Neural cell (in vitro differentiated cells): ENCODE measurements around the gene CD163.

ENCODE experiments used
- CTCF ChIP-seq: fragments of 450-650 bp; IDR thresholded peaks from 2 replicates; pipeline ENCODE4 v1.5.1; 2014; ENCODE audit warnings: antibody characterized with exemption, mild to moderate bottlenecking, moderate library complexity; ENCODE audit not compliant: poor library complexity, severe bottlenecking
- EZH2 ChIP-seq: fragments of 200-600, 300-800 bp; shearing (Covaris generic), sonication (generic); IDR thresholded peaks from 2 replicates; pipeline ENCODE4 v1.6.1; 2014; ENCODE audit warnings: antibody characterized with exemption, low read length, borderline replicate concordance, mild to moderate bottlenecking; ENCODE audit not compliant: insufficient read depth, poor library complexity, severe bottlenecking
- POLR2AphosphoS5 ChIP-seq: IDR thresholded peaks from 2 replicates; pipeline ENCODE4 v1.6.1; 2012
- SMC3 ChIP-seq: fragments of 450-650 bp; conservative IDR thresholded peaks from 2 replicates; pipeline ENCODE4 v1.6.1; 2014; ENCODE audit warnings: antibody characterized with exemption, mild to moderate bottlenecking, moderate library complexity; ENCODE audit not compliant: poor library complexity

DNA sequence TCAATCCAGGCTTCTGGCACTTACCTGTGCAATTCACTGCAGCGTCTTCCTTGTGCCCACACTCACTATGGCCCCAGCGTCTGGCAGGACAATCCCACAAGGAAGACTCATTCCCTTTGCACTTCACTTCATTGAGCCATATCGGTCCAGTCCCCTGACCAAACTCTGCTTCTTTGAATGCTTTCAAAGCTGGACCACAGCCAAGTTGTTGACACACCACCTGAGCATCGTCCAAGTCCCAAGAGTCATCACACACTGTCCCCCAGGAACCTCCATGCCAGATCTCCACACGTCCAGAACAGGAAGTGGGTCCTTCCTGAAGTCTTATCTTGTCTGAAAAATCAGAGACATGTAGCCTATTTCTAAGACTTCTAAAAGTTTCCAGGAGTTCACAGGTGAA, 20.2 kb downstream of the CD163 start:
- TF ChIP-seq POLR2AphosphoS5: no peak
- no peak for TF ChIP-seq EZH2
- no peak for TF ChIP-seq CTCF
- TF ChIP-seq SMC3: no peak
